Measurements from ENCODE around the gene SENP1. TPM values are rescaled to one million over a fixed set of nuclear protein-coding genes. Genes with fewer than 3 reads are reported as not detected.

Gene SENP1
- total RNA-seq, 4 donors from 2014 or later = 24.1 to 43.9 (median 32.4) TPM

- no peaks in the 10 kb centered on the region for H3K36me3 ChIP-seq
- DNase-seq = no peak
- H3K4me3 ChIP-seq = no peak overlapping the region
- H3K9me3 ChIP-seq = no peaks in the 10 kb centered on the region
- TF ChIP-seq POLR2A (IDR thresholded peaks at IDR 0.05) (no peak), CTCF (IDR thresholded peaks at IDR 0.05) (no peak)
- H3K4me1 ChIP-seq = no peaks in the 10 kb centered on the region
- intact Hi-C loops (cut with DNase I; ENCODE audit: low total_unique reads) = no loop called here
- no peak overlapping the region for H3K27ac ChIP-seq
- H3K27me3 ChIP-seq = peaks cover 0 to 4% of the 10 kb centered on the region in 2 donors
These were observed 88.4 kb downstream of the SENP1 start for GRCh38 chr12:48017496-48017895.

GRCh38 chr12:48016373-48017020, 89.4 kb downstream of the SENP1 start:
- no peak for DNase-seq
- H3K9me3 ChIP-seq = no peaks in the 10 kb centered on the region
- TF ChIP-seq CTCF (IDR thresholded peaks at IDR 0.05) (no peak), POLR2A (IDR thresholded peaks at IDR 0.05) (no peak)

GRCh38 chr12:48015954-48016353, 89.9 kb downstream of the SENP1 start:
- intact Hi-C loops (cut with DNase I; ENCODE audit: low total_unique reads) = no loop called here
- Histone ChIP-seq H3K9me3 (no peaks in the 10 kb centered on the region), H3K4me3 (no peak overlapping the region), H3K27me3 (no peaks in the 10 kb centered on the region), H3K36me3 (no peaks in the 10 kb centered on the region), H3K27ac (no peak overlapping the region), H3K4me1 (no peaks in the 10 kb centered on the region)
- TF ChIP-seq CTCF (IDR thresholded peaks at IDR 0.05) (no peak), POLR2A (IDR thresholded peaks at IDR 0.05) (no peak)
- no peak for DNase-seq

More at GRCh38 chr12:48016373-48017020, 89.4 kb downstream of the SENP1 start:
- no peaks in the 10 kb centered on the region for H3K36me3 ChIP-seq
- H3K27me3 ChIP-seq = no peaks in the 10 kb centered on the region
- H3K4me1 ChIP-seq = no peaks in the 10 kb centered on the region
- H3K4me3 ChIP-seq = no peak overlapping the region
- H3K27ac ChIP-seq = no peak overlapping the region
- intact Hi-C loops (cut with DNase I; ENCODE audit: low total_unique reads) = no loop called here

GRCh38 chr12:48015129-48015528, 90.8 kb downstream of the SENP1 start:
- H3K27ac ChIP-seq = no peak overlapping the region
- H3K27me3 ChIP-seq = no peaks in the 10 kb centered on the region
- no peak overlapping the region for H3K4me3 ChIP-seq
- DNase-seq = no peak
- no peaks in the 10 kb centered on the region for H3K36me3 ChIP-seq
- H3K9me3 ChIP-seq = no peaks in the 10 kb centered on the region
- TF ChIP-seq POLR2A (IDR thresholded peaks at IDR 0.05) = no peak
- no peak for TF ChIP-seq CTCF (IDR thresholded peaks at IDR 0.05)
- intact Hi-C loops (cut with DNase I; ENCODE audit: low total_unique reads) = no loop called here
- no peaks in the 10 kb centered on the region for H3K4me1 ChIP-seq

- no peak overlapping the region for H3K4me3 ChIP-seq
- no peak for TF ChIP-seq POLR2A (IDR thresholded peaks at IDR 0.05)
- no peak for TF ChIP-seq CTCF (IDR thresholded peaks at IDR 0.05)
- intact Hi-C loops (cut with DNase I; ENCODE audit: low total_unique reads) = no loop called here
- no peak overlapping the region for H3K27ac ChIP-seq
- no peaks in the 10 kb centered on the region for H3K9me3 ChIP-seq
- no peaks in the 10 kb centered on the region for H3K27me3 ChIP-seq
- DNase-seq = no peak
- no peaks in the 10 kb centered on the region for H3K36me3 ChIP-seq
- no peaks in the 10 kb centered on the region for H3K4me1 ChIP-seq
These were observed 92.6 kb downstream of the SENP1 start for GRCh38 chr12:48013287-48013686.

Data from uterus (tissue), 4 donors.